ENCODE results near the gene SLC66A3.

SLC66A3 gene

GRCh38 chr2:11155381-11156035 is at the start of gene SLC66A3:
Gene SLC66A3 (plus strand): TSS chr2:11155467. CDS start chr2:11155547, 80 bp downstream.
- DNase-seq (ENCODE audit: low read depth in 2 of 2), result no peak

GRCh38 chr2:11109002-11109401 is 46.3 kb upstream of the SLC66A3 start:
- no peak for DNase-seq (ENCODE audit: low read depth in 2 of 2)

GRCh38 chr2:11112870-11113428 is 42.3 kb upstream of the SLC66A3 start:
- no peak for DNase-seq (ENCODE audit: low read depth in 2 of 2)

GRCh38 chr2:11117776-11118175 is 37.5 kb upstream of the SLC66A3 start:
- DNase-seq (ENCODE audit: low read depth in 2 of 2), result no peak

- no peak for DNase-seq (ENCODE audit: low read depth in 2 of 2)
These were observed 36.5 kb upstream of the SLC66A3 start for GRCh38 chr2:11118761-11119160.

GRCh38 chr2:11121099-11121822 is 34.0 kb upstream of the SLC66A3 start:
- DNase-seq (ENCODE audit: low read depth in 2 of 2), result no peak

- DNase-seq (ENCODE audit: low read depth in 2 of 2), result no peak
These were observed 33.5 kb upstream of the SLC66A3 start for GRCh38 chr2:11121823-11122155.

GRCh38 chr2:11122380-11122779 is 32.9 kb upstream of the SLC66A3 start:
- no peak for DNase-seq (ENCODE audit: low read depth in 2 of 2)

- DNase-seq (ENCODE audit: low read depth in 2 of 2), result no peak
These were observed 32.1 kb upstream of the SLC66A3 start for GRCh38 chr2:11123001-11123809.

- peak; percentile 41 to 68 for DNase-seq (ENCODE audit: low read depth in 2 of 2)
These were observed 31.2 kb upstream of the SLC66A3 start for GRCh38 chr2:11123856-11124759.

GRCh38 chr2:11124760-11125068 is 30.6 kb upstream of the SLC66A3 start:
- no peak for DNase-seq (ENCODE audit: low read depth in 2 of 2)

GRCh38 chr2:11127761-11128160 is 27.5 kb upstream of the SLC66A3 start:
- DNase-seq (ENCODE audit: low read depth in 2 of 2), result no peak

GRCh38 chr2:11128243-11128951 is 26.9 kb upstream of the SLC66A3 start:
- DNase-seq (ENCODE audit: low read depth in 2 of 2), result no peak

GRCh38 chr2:11129598-11130449 is 25.4 kb upstream of the SLC66A3 start:
- peak; percentile 71 to 82 for DNase-seq (ENCODE audit: low read depth in 2 of 2)

- no peak for DNase-seq (ENCODE audit: low read depth in 2 of 2)
These were observed 23.9 kb upstream of the SLC66A3 start for GRCh38 chr2:11131166-11131920.

- no peak for DNase-seq (ENCODE audit: low read depth in 2 of 2)
These were observed 23.1 kb upstream of the SLC66A3 start for GRCh38 chr2:11132036-11132671.

GRCh38 chr2:11133238-11133935 is 21.9 kb upstream of the SLC66A3 start:
- DNase-seq (ENCODE audit: low read depth in 2 of 2), result no peak

- DNase-seq (ENCODE audit: low read depth in 2 of 2), result no peak
These were observed 21.3 kb upstream of the SLC66A3 start for GRCh38 chr2:11133936-11134320.

All from stimulated activated CD4-positive, alpha-beta T cell treated with anti-CD3 and anti-CD28 coated beads, Interleukin-1b, Interleukin-23, amount 100 ng/mL, for 4 hours (primary cell).